Tibial artery (tissue), 4 donors: ENCODE measurements around the gene POGLUT2.

Experiments
- DNase-seq, 2 donors: peaks; one replicate each; pipeline ENCODE4 v3.0.0-alpha.2; 2019
- H3K27ac ChIP-seq, 2 donors: fragments of 200-600 bp; sonication (generic) in 1 of 2; 1 replicate in 1 of 2; 2 replicates in 1 of 2; pipeline ENCODE4 v1.5.1; 2018 to 2019; ENCODE audit warnings: mild to moderate bottlenecking in 1 of 2
- H3K27me3 ChIP-seq, 2 donors: fragments of 200-600 bp; sonication (generic) in 1 of 2; one replicate each; pipeline versions ENCODE4 v1.5.1 to v1.6.0; 2016 to 2019
- H3K36me3 ChIP-seq, 3 donors: fragments of 200-600 bp; sonication (generic) in 2 of 3; one replicate each; pipeline ENCODE4 v1.5.1; 2016 to 2019; ENCODE audit warnings: mild to moderate bottlenecking in 2 of 3
- H3K4me1 ChIP-seq, 4 donors: fragments of 200-600 bp; sonication (generic) in 2 of 4; 1 replicate in 3 of 4; 2 replicates in 1 of 4; pipeline ENCODE4 v1.5.1; 2016 to 2019
- H3K4me3 ChIP-seq, 2 donors: fragments of 200-600 bp; sonication (generic) in 1 of 2; 1 replicate in 1 of 2; 2 replicates in 1 of 2; pipeline ENCODE4 v1.5.1; 2018 to 2019; ENCODE audit warnings: mild to moderate bottlenecking in 2 of 2
- H3K9me3 ChIP-seq, 3 donors: fragments of 200-600 bp; sonication (generic) in 1 of 3; one replicate each; pipeline ENCODE4 v1.5.1; 2016 to 2019
- intact Hi-C: fragments of 100-400 bp; cut with DNase I; formaldehyde crosslinking; loops from one replicate; pipeline ENCODE4 v1.15.0; 2023; ENCODE audit warnings: low total_unique reads
- TF ChIP-seq, protein P1 (sequence below), 2 experiments: fragments of 200-600 bp in 1 of 2; fragments of 450-650 bp in 1 of 2; IDR thresholded peaks; one replicate each; pipeline ENCODE4 v1.5.1; 2017 to 2019; ENCODE audit warnings: antibody characterized with exemption in 2 of 2, mild to moderate bottlenecking in 1 of 2, moderate library complexity in 1 of 2

The POGLUT2 gene

DNA sequence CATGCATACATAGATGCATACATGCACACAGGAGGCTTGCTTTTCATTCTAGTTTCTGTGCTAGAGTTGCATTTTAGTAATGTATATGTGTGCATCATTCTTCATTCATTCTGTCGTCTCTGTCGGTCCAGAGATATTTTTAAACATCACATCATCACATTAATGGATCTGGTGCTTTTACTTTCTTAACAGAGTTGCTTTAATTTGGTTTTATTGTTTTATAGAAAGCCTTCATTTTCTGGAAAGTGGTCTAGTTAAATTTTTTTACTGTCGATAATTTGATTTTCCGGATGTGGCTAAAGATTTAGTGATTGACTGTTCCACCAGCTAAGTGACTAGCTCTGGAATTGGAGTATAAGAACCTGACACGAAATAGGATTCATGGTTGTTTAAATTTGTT is 17.0 kb upstream of the POGLUT2 start:
- no peak for DNase-seq

GRCh38 chr13:102814793-102815192 is 16.0 kb upstream of the POGLUT2 start:
- Histone ChIP-seq H3K4me1 (peaks cover 0 to 13% (median 3%) of the 10 kb centered on the region in 4 donors), H3K9me3 (peaks cover 0 to 12% (median 0%) of the 10 kb centered on the region in 3 donors), H3K4me3 (no peak overlapping the region), H3K27me3 (no peaks in the 10 kb centered on the region), H3K36me3 (peaks cover 18 to 34% (median 31%) of the 10 kb centered on the region in 3 donors), H3K27ac (no peak overlapping the region)
- DNase-seq, result no peak
- intact Hi-C loops, result no loop called here
- TF ChIP-seq, protein P1, sequence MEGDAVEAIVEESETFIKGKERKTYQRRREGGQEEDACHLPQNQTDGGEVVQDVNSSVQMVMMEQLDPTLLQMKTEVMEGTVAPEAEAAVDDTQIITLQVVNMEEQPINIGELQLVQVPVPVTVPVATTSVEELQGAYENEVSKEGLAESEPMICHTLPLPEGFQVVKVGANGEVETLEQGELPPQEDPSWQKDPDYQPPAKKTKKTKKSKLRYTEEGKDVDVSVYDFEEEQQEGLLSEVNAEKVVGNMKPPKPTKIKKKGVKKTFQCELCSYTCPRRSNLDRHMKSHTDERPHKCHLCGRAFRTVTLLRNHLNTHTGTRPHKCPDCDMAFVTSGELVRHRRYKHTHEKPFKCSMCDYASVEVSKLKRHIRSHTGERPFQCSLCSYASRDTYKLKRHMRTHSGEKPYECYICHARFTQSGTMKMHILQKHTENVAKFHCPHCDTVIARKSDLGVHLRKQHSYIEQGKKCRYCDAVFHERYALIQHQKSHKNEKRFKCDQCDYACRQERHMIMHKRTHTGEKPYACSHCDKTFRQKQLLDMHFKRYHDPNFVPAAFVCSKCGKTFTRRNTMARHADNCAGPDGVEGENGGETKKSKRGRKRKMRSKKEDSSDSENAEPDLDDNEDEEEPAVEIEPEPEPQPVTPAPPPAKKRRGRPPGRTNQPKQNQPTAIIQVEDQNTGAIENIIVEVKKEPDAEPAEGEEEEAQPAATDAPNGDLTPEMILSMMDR (IDR thresholded peaks at IDR 0.05), result no peak

More for the DNA sequence above, 17.0 kb upstream of the POGLUT2 start:
- Histone ChIP-seq H3K4me3 (no peak overlapping the region), H3K4me1 (peaks cover 0 to 13% (median 3%) of the 10 kb centered on the region in 4 donors), H3K36me3 (peaks cover 14 to 28% (median 21%) of the 10 kb centered on the region in 3 donors), H3K27me3 (no peaks in the 10 kb centered on the region), H3K27ac (no peak overlapping the region), H3K9me3 (peaks cover 0 to 8% (median 0%) of the 10 kb centered on the region in 3 donors)
- TF ChIP-seq, protein P1 (IDR thresholded peaks at IDR 0.05), result no peak
- intact Hi-C loops, result no loop called here

DNA sequence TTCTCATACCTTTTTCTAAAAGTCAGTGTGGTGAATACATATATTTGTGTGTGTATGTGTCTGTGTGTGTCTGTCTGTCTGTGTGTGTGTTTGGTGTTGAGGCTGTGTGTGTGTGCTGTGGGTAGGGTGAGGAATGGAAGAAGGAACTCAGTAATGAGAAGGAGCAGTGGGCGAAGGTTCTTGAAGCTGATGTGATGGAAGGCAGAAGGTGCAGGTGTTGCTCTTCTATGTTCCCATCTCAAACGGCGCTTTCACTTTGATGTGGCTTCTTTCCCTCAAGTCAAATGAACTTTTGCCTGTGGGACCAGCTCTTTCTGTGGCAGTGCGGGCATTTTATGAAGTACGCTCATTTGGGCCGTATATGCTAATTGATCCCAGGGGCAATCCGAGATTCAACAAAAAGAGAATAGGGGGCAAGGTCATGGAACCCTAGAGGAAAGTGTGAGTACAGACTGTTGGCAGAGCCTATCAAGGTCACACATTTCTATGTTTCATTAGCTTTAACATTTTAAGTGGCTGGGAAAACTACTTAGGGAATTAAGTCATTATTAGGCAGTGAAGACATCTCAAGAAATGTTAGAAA is 15.3 kb upstream of the POGLUT2 start:
- DNase-seq, result no peak
- H3K27ac ChIP-seq, result no peak overlapping the region
- intact Hi-C loops, result no loop called here
- TF ChIP-seq, protein P1 (IDR thresholded peaks at IDR 0.05), result no peak
- peaks cover 18 to 30% (median 26%) of the 10 kb centered on the region in 3 donors for H3K36me3 ChIP-seq
- H3K4me1 ChIP-seq, result peaks cover 0 to 13% (median 3%) of the 10 kb centered on the region in 4 donors
- no peaks in the 10 kb centered on the region for H3K27me3 ChIP-seq
- H3K9me3 ChIP-seq, result peaks cover 0 to 12% (median 0%) of the 10 kb centered on the region in 3 donors
- H3K4me3 ChIP-seq, result no peak overlapping the region

- intact Hi-C loops, result no loop called here
- H3K4me1 ChIP-seq, result peaks cover 0 to 13% (median 3%) of the 10 kb centered on the region in 4 donors
- TF ChIP-seq, protein P1 (IDR thresholded peaks at IDR 0.05), result no peak
- H3K4me3 ChIP-seq, result no peak overlapping the region
- no peaks in the 10 kb centered on the region for H3K27me3 ChIP-seq
- peaks cover 0 to 12% (median 0%) of the 10 kb centered on the region in 3 donors for H3K9me3 ChIP-seq
- H3K27ac ChIP-seq, result no peak overlapping the region
- no peak for DNase-seq
- H3K36me3 ChIP-seq, result peaks cover 18 to 28% (median 23%) of the 10 kb centered on the region in 3 donors
Observed at GRCh38 chr13:102812611-102813287, 14.0 kb upstream of the POGLUT2 start.

DNA sequence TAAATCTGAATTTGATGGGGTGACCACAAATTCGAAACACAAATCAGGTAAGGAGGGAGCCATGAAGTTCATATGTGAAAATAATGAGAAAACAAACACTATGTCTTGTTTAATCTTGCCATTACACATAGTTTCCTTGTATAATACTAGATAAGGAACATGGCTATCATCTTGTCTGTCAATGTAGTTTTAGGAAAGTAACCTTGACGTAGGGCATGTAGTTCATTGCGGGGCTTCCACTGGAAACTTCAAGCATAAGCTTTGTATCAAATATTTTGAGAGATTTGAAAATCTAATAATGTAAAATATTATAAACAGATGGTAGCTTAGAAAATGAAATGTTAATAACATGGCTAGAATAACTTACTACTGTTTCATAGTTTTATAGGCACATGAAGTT is 8.9 kb upstream of the POGLUT2 start:
- DNase-seq, result no peak
- TF ChIP-seq, protein P1 (IDR thresholded peaks at IDR 0.05), result no peak
- intact Hi-C loops, result no loop called here
- Histone ChIP-seq H3K36me3 (peaks cover 12 to 20% (median 19%) of the 10 kb centered on the region in 3 donors), H3K4me1 (peaks cover 0 to 3% (median under 1%) of the 10 kb centered on the region in 4 donors), H3K27me3 (no peaks in the 10 kb centered on the region), H3K4me3 (no peak overlapping the region), H3K27ac (no peak overlapping the region), H3K9me3 (peaks cover 0 to 12% (median 0%) of the 10 kb centered on the region in 3 donors)
